NCI-H82 (cell line): ENCODE data around the gene WNT8B.

ENCODE experiments used
- DNase-seq: peaks from one replicate; lab custom pipeline; 2025; lab: John Stamatoyannopoulos, UW

WNT8B gene

DNA sequence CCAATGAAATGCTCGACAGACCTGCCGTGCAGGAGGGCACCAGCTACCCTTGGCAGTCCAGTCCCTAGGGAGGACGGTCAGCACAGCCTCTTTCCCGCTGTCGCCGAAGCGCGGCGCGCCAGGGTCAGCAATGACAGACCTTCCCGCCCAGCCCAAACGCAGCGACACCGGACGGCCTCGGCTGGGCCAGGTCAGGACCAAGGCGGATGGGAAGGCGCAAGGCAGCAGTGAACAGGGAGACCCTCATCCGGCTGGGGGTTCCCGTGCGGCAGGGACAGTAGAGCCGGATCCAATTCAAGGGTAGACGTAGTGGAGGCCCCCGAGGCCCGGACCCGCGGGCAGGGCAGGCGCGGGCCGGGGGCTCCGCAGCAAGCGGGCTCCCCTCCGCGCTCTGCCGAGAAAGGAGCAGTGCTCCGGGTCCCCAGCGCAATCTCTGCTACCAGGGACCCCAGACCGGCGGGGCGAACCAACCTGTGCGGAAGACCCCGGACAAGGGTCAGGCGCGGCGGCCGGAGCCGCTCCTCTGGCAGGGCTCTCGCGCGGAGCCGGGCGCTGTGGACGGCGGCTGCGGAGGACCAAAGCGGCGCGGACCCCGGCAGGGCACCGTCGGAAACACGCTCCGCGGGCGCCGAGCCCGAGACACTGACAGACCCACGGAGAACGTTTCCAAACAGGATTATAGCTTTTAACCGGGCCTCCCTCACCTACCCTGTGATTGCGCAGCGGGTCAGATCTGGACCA lies 56.7 kb downstream of the WNT8B start, which contains the start of gene SEC31B:
Gene SEC31B, minus strand, starts transcription at position 551 of the 741 bp plus-strand sequence. CDS start 2,909 bp downstream, outside the sequence.
- peak; percentile 51 for DNase-seq

DNA sequence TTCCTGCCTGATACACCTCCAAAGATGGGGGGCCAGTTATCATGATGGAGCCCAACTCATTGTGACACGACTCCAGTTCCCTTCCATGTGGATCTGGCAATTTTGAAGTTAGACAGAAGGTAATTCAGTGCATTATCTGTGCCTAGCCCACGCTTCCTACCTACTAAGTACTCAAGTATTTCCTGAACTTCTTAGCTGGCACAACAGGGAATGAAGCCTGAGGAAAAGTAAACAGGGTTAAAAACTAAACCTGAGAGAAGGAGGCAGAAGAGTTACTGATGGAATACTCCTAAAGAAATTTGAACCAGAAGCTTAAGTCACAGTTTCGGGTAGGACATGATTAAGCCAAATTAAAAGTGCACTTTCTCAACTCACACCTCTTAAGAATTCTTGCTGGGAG lies 58.0 kb downstream of the WNT8B start:
- no peak for DNase-seq

DNA sequence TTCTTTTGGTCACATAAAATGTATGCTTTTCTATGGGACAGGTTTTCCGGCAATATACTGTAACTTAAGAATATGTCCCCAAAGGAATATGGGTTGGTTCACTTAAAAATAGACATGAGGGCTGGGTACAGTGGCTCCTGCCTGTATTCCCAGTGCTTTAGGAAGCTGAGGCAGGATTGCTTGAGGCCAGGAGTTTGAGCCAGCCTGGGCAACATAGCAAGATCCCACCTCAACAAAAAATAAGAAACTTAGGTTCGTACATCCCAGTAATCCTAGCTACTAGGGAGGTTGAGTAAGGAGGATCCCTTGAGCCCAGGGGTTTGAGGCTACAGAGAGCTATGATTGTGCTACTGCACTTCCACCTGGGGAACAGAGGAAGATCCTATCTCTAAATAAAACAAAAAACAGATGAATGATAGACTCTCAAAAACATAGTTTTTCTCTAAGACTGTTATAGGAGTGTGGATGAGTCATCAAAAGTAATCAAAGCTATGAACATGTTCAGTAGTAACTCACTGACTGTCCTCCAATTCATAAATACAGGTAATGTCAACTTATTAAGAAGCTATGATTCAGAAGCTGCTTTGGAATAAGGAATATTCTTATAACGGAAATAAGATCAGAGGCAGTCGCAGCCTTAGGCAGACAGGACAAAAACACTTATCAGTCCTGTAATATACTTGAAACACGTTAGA lies 59.4 kb downstream of the WNT8B start:
- DNase-seq: no peak

DNA sequence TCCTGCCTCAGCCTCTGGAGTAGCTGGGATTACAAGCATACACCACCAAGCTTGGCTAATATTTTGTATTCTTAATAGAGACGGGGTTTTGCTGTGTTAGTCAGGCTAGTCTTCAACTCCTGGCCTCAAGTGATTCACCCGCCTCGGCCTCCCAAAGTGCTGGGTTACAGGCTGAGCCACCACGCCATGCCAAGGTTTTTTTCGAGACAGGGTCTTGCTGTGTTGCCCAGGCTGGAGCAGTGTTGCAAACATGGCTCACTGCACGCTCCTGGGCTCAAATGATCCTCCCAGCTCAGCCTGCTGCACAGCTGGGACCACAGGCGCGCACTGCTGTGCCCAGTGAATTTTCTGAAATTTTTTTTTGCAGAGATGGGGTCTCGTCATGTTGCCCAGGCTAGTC lies 60.1 kb downstream of the WNT8B start:
- DNase-seq: no peak

DNA sequence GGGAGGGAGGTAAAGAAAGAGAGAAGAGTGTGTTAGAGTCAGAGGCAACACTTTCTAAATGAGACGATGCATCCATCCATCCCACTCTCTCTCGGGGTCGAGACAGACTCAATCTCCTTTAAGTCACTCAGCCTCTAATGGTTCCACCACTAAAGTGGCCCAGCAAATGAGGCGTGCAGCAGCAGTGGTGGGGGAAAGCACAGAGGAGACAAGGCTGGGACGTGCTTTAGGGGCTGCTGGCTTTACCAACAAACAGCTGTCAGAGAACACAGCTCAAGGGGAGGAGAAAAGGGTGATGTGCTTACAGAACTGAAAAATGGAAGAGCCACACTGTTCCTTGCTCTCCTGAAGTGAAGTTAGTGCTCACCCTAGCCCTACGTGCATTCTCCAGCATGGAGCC lies 61.4 kb downstream of the WNT8B start:
- no peak for DNase-seq

DNA sequence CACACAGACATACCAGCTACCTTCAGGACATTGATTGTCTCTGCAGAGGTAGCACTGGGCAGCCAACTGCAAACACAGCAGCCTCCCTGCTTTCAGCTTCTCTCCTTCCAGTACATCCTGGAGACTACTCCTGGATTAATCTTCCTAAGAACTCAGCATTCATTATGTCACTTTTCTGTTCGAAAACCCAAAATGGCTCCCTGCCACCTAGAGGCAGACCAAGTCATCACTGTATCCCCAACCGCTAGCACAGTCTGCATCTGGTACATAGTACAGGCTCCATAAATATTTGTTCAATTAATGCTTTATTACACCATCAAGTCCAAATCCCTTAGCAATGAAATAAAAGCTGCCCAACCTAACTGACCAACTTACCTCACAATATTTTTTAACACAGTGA lies 61.8 kb downstream of the WNT8B start:
- peak; percentile 2 for DNase-seq

DNA sequence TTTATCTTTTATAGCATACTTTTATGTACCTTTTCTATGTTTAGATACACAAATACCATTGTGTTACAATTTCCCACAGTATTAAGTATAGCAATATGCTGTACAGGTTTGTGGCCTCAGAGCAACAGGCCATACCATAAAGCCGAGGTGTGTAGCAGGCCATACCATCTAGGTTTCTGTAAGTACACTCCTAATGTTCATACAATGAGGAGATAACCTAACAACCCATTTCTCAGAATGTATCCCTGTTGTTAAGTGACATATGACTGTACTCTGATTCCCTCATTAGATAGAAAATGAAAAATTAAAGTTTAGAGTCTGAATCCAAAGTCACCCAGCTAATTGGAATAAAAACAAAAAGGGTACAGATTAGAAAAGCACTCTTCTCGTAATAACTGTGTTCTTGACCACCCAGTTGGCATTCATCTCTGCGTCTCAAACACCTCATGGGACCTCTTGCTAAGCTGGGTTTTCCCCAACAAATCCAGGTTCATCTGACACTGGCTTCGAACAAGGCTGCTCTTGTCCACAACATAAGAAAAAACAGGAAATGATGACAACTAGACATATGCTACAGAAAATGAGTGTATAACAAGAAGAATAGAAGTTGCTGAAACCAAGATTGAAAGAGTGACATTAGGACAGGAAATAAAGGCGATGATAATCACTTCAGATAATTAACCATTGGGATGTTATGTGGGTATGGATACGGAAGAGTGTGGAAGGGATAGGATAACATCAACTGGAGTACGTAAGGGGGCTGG lies 65.5 kb downstream of the WNT8B start:
- DNase-seq: no peak

DNA sequence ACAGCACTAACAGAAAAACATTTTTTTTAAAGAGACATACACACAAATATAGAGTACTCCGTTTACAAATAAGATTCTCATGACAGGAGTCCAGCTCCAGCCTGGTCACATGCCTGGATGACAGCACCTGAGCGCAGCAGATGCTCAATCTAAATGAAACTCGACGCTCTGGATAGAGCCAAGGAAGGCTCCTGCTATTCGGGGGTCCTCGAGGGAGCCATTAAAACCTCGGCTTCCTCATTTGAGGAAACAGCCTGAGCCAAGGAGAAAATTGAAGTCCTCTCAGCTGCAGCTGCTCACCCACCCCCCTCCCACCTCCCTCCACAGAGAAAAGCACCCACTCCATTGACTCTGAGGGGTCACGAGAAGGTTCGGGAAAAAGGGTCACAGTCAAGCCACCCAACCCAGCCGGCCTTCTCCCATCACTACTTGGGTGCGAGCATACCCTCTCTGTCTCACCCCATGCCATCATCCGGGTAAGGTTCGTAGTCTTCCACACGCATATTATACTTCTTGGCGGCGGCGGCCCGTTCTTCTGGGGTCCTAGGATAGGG lies 66.2 kb downstream of the WNT8B start:
- peak; percentile 45 for DNase-seq

DNA sequence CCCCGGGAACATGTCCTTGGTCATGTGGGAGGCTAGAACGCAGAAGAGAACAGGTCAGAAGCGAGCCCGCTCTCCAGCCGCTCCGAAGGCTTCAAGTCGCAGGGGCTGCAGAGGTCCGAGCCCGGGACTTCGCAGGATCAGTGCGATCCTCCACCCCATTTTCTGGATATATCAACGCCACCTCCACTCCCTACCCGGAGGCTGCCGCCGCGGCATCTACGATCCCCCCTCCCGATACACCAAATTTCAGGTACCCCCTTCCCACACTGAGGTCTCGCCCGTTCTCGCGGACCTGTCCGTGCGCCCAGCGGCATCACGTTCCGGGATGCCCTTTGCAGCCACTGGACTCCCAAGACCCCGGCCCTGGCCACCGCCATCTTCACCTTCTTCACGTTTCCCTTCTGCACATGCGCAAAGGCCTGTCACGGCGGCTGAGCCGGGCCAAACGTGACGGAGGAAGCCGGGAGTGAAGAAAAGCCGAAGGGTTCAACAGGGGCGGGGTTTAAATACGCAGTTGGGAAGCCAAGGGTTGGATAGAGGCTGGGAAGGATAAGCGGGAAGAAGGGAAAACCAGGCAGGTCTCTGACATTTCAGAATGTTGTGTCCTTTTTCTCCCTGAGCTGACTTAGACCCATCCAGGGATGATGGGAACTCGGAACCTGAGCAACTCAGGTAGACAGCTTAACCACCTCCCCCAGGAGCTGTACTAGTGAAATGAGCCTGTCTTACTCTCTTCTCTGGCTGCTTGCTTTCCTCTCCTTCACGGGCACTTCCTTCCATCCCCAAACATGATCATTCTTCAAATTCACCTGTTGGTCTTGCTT lies 66.9 kb downstream of the WNT8B start, which contains the start of gene NDUFB8:
Gene NDUFB8, minus strand, starts transcription at position 397 of the 824 bp plus-strand sequence. Its CDS starts 20 bp downstream, at position 377.
- peak; percentile 87 for DNase-seq

DNA sequence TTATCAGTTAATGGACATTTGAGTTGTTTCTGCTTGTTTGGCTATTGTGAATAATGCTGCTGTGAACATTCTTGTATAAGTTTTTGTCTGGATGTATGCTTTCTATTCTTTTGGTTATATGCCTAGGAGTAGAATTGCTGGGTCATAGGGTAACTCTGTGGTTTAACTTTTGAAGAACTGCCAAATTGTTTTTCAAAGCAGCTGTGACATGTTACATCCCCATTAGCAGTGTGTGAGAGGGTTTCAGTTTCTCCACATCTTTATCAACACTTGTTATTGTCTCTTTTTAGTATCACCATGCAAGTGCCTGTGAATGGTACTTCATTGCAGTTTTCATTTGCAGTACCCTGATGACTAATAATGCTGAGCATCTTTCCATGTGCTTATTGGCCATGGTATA lies 69.0 kb downstream of the WNT8B start:
- no peak for DNase-seq
